Liver (tissue), 8 donors: ENCODE measurements around the gene RMP24.

ENCODE experiments used
- DNase-seq: peaks from one replicate; pipeline ENCODE4 v3.0.0-alpha.2; 2017; ENCODE audit warnings: low spot score
- H3K27ac ChIP-seq, 2 donors: one replicate each; pipeline ENCODE4 v1.7.0; 2013; ENCODE audit warnings: inconsistent platforms in 2 of 2, low read length in 2 of 2, control low read depth in 1 of 2, low read depth in 1 of 2, mild to moderate bottlenecking in 1 of 2
- H3K27me3 ChIP-seq, 4 donors: one replicate each; pipeline versions ENCODE4 v1.6.1 to v1.7.0; 2013; ENCODE audit warnings: low read length in 3 of 4, inconsistent platforms in 1 of 4, mild to moderate bottlenecking in 1 of 4, moderate library complexity in 1 of 4; ENCODE audit not compliant: control insufficient read depth in 4 of 4, insufficient read depth in 4 of 4
- H3K36me3 ChIP-seq, 4 donors: one replicate each; pipeline versions ENCODE4 v1.6.1 to v1.7.0; 2013; ENCODE audit warnings: low read length in 3 of 4, mild to moderate bottlenecking in 3 of 4, low read depth in 1 of 4, moderate library complexity in 1 of 4; ENCODE audit not compliant: control insufficient read depth in 4 of 4, insufficient read depth in 3 of 4
- H3K4me1 ChIP-seq, 4 donors: one replicate each; pipeline versions ENCODE4 v1.6.1 to v1.7.0; 2013; ENCODE audit warnings: low read length in 3 of 4, mild to moderate bottlenecking in 3 of 4, moderate library complexity in 1 of 4; ENCODE audit not compliant: control insufficient read depth in 4 of 4, insufficient read depth in 4 of 4
- H3K4me3 ChIP-seq, 3 donors: one replicate each; pipeline versions ENCODE4 v1.6.1 to v1.7.0; 2013; ENCODE audit warnings: low read length in 3 of 3, control low read depth in 1 of 3, low read depth in 1 of 3, mild to moderate bottlenecking in 1 of 3
- H3K9ac ChIP-seq, 2 donors: one replicate each; pipeline ENCODE4 v1.7.0; 2013; ENCODE audit warnings: low read length in 2 of 2, mild to moderate bottlenecking in 2 of 2, moderate library complexity in 2 of 2, control low read depth in 1 of 2, low read depth in 1 of 2
- H3K9me3 ChIP-seq, 4 donors: one replicate each; pipeline versions ENCODE4 v1.6.1 to v1.7.0; 2013; ENCODE audit warnings: low read length in 3 of 4; ENCODE audit not compliant: control insufficient read depth in 4 of 4
- CTCF ChIP-seq: fragments of 150-350 bp; IDR thresholded peaks from 2 replicates; pipeline ENCODE4 v1.5.1; 2017; ENCODE audit warnings: improper control_type of control experiment, low read depth, low read length; ENCODE audit not compliant: missing input control
- FOXA1 ChIP-seq: IDR thresholded peaks from 2 replicates; pipeline ENCODE4 v1.6.1; 2016; ENCODE audit warnings: antibody characterized with exemption
- FOXA2 ChIP-seq: IDR thresholded peaks from 2 replicates; pipeline ENCODE4 v1.6.1; 2016; ENCODE audit warnings: antibody characterized with exemption
- GABPA ChIP-seq, 2 donors: IDR thresholded peaks in 1 of 2; conservative IDR thresholded peaks in 1 of 2; 2 replicates each; pipeline ENCODE4 v1.6.1; 2016; ENCODE audit warnings: antibody characterized with exemption in 2 of 2, mild to moderate bottlenecking in 1 of 2, moderate library complexity in 1 of 2
- HNF4A ChIP-seq, 2 donors: conservative IDR thresholded peaks; 2 replicates each; pipeline ENCODE4 v1.6.1; 2016; ENCODE audit warnings: antibody characterized with exemption in 2 of 2, mild to moderate bottlenecking in 2 of 2
- HNF4G ChIP-seq: IDR thresholded peaks from 2 replicates; pipeline ENCODE4 v1.6.1; 2016; ENCODE audit warnings: antibody characterized with exemption
- RAD21 ChIP-seq, 2 donors: IDR thresholded peaks; 2 replicates each; pipeline ENCODE4 v1.6.1; 2016; ENCODE audit warnings: antibody characterized with exemption in 2 of 2, mild to moderate bottlenecking in 2 of 2
- REST ChIP-seq: IDR thresholded peaks from 2 replicates; pipeline ENCODE4 v1.6.1; 2016; ENCODE audit warnings: antibody characterized with exemption, mild to moderate bottlenecking
- SP1 ChIP-seq: IDR thresholded peaks from 2 replicates; pipeline ENCODE4 v1.6.1; 2018; ENCODE audit warnings: antibody characterized with exemption, mild to moderate bottlenecking
- TAF1 ChIP-seq: conservative IDR thresholded peaks from 2 replicates; pipeline ENCODE4 v1.6.1; 2016; ENCODE audit warnings: antibody characterized with exemption, mild to moderate bottlenecking
- WGBS: extraction: QIAGEN DNeasy Blood & Tissue Kit; methylation state at CpG from one replicate; pipeline ENCODE4 v1.1.7; 2013; 5-methylcytosine and 5-hydroxymethylcytosine counted together
- TF ChIP-seq, protein P1 (sequence below): IDR thresholded peaks from 2 replicates; pipeline ENCODE4 v1.6.1; 2016; ENCODE audit warnings: antibody characterized with exemption
- TF ChIP-seq, protein P2 (sequence below): IDR thresholded peaks from 2 replicates; pipeline ENCODE4 v1.6.1; 2016; ENCODE audit warnings: antibody characterized with exemption
- TF ChIP-seq, protein P3 (sequence below): IDR thresholded peaks from 2 replicates; pipeline ENCODE4 v1.6.1; 2016; ENCODE audit warnings: antibody characterized with exemption
- donor health status: healthy.
- donor health status: healthy.
- donor health status: healthy.
- donor health status: healthy.
- donor health status: healthy.

RMP24 gene

DNA sequence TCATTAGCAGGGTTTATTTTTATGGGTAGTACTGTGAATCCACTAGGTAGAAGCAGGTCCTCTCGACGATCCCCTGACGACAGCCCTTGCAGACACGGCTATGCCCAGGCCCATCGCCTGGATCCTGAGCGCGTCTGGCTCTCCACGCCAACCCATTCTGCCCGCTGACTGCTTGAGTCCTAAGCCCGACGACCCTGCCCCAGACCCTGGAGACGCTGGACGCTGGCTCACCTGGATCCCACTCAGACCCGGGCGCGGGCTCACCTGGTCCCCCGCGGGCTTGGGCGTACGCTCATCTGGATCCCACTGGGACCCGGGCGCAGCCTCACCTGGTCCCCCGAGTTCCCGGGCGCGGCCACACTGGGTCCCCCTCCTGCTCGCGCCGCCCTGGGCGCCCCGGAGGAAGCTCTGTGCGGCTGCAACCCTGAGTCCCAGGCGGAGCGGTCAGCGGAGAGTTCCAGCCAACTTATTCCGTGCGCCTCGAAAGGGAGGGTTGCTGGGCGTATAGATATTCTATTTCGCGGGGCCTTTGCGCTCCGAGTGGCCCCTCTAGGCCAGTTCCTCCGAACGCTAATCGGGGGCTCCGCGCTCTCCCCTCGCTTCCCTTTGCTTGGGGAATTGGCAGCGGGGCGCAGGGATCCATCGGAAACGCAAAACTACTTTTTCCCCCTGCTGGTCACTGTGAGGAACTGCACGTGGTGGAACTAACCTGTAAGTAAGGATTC, 22.4 kb upstream of the RMP24 start:
- DNase-seq, result peak; percentile 46
- TF ChIP-seq RAD21 (IDR thresholded peaks at IDR 0.05) (peak; percentile 72 to 79), CTCF (peak; percentile 92)
- TF ChIP-seq, protein P1, sequence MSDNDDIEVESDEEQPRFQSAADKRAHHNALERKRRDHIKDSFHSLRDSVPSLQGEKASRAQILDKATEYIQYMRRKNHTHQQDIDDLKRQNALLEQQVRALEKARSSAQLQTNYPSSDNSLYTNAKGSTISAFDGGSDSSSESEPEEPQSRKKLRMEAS, result no peak
- Histone ChIP-seq H3K4me3 (peak overlapping the region; percentile 28 to 78 (median 43)), H3K9ac (no peak overlapping the region), H3K27me3 (no peaks in the 10 kb centered on the region), H3K27ac (no peak overlapping the region), H3K4me1 (peaks cover 3 to 8% (median 6%) of the 10 kb centered on the region in 4 donors), H3K9me3 (no peaks in the 10 kb centered on the region), H3K36me3 (no peaks in the 10 kb centered on the region)
- 6% methylated on average over 54 of the region's 54 CpGs for WGBS

DNA sequence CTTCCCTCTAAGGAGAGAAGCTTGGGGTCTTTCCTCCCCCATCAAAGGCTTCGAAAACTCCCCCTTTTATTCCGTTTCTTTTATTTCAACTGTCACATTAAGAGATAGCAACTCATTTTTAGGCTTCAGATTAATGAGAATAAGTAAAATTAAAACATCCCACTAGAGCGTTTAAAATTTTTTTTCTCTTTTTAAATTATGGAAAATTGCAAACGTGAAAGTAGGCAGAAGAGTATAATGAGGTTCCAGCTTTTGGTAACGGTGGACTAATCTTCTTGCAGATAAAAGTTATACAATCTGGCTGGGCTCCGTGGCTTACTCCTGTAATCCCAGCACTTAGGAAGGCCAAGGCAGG, 21.9 kb upstream of the RMP24 start:
- H3K4me1 ChIP-seq, result peaks cover 3 to 8% (median 6%) of the 10 kb centered on the region in 4 donors
- H3K36me3 ChIP-seq, result no peaks in the 10 kb centered on the region
- TF ChIP-seq FOXA2, result no peak
- TF ChIP-seq REST, result no peak
- TF ChIP-seq, protein P2, sequence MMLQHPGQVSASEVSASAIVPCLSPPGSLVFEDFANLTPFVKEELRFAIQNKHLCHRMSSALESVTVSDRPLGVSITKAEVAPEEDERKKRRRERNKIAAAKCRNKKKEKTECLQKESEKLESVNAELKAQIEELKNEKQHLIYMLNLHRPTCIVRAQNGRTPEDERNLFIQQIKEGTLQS, result no peak
- TF ChIP-seq, protein P1, result no peak
- no peak for TF ChIP-seq FOXA1
- H3K27ac ChIP-seq, result no peak overlapping the region
- H3K4me3 ChIP-seq, result peak overlapping the region in 1 of 3 donors; percentile 43
- H3K9ac ChIP-seq, result no peak overlapping the region
- no peak for DNase-seq
- WGBS, result 16% methylated on average over 6 of the region's 6 CpGs
- no peaks in the 10 kb centered on the region for H3K27me3 ChIP-seq
- H3K9me3 ChIP-seq, result no peaks in the 10 kb centered on the region

- peaks cover 0 to 2% (median 0%) of the 10 kb centered on the region in 4 donors for H3K27me3 ChIP-seq
- H3K36me3 ChIP-seq, result no peaks in the 10 kb centered on the region
- DNase-seq, result no peak
- WGBS, result 92% methylated on average over 1 of the region's 1 CpG
- H3K4me3 ChIP-seq, result no peak overlapping the region
- no peak for TF ChIP-seq HNF4G
- no peak for TF ChIP-seq REST
- no peak for TF ChIP-seq SP1
- TF ChIP-seq GABPA (IDR thresholded peaks at IDR 0.05 in 1 of 2, conservative IDR thresholded peaks at IDR 0.05 in 1 of 2), result no peak
- TF ChIP-seq, protein P3, sequence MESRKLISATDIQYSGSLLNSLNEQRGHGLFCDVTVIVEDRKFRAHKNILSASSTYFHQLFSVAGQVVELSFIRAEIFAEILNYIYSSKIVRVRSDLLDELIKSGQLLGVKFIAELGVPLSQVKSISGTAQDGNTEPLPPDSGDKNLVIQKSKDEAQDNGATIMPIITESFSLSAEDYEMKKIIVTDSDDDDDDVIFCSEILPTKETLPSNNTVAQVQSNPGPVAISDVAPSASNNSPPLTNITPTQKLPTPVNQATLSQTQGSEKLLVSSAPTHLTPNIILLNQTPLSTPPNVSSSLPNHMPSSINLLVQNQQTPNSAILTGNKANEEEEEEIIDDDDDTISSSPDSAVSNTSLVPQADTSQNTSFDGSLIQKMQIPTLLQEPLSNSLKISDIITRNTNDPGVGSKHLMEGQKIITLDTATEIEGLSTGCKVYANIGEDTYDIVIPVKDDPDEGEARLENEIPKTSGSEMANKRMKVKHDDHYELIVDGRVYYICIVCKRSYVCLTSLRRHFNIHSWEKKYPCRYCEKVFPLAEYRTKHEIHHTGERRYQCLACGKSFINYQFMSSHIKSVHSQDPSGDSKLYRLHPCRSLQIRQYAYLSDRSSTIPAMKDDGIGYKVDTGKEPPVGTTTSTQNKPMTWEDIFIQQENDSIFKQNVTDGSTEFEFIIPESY, result no peak
- TF ChIP-seq, protein P2, result no peak
- TF ChIP-seq RAD21 (IDR thresholded peaks at IDR 0.05), result no peak
- no peak for TF ChIP-seq FOXA1
- no peak for TF ChIP-seq HNF4A (conservative IDR thresholded peaks at IDR 0.05)
- no peak for TF ChIP-seq TAF1
- H3K4me1 ChIP-seq, result peaks cover 3 to 8% (median 6%) of the 10 kb centered on the region in 4 donors
- H3K9ac ChIP-seq, result no peak overlapping the region
- no peak overlapping the region for H3K27ac ChIP-seq
- H3K9me3 ChIP-seq, result no peaks in the 10 kb centered on the region
These were observed 18.8 kb upstream of the RMP24 start for GRCh38 chr18:35953688-35954087.
